ENCODE results near the gene LRP6.
"Not testable (repeated sequence)": the region's sequence is repeated elsewhere in the genome, so short reads cannot be mapped to it uniquely, and the experiment has no call there.

LRP6 gene

DNA sequence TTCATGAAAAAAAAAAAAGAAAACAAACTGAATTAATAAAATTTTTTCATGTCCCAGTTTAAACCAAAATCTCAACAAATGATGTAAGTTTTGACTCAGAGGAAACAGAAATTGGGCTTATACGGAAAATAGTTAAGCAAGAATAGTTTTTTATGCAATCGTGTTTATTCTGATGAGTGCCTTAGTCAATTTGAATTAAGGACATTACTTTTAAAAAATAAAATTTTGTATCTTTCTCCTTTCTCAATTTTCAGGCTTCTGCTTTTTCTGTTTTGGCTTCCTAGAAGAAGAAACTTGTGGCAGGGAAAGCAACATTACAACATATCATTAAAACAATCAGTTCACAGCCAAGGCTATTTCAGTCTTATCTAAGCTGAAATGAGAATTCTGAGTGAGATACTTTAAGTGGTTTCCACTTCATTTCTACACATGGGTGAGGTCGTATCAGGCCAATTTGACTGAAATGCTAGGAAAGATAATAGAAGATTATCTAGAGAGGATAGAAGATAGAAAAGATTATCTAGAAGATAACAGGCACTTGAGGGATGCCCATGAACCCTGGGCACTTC is 143.7 kb downstream of the LRP6 start:
- TF ChIP-seq, protein P1, sequence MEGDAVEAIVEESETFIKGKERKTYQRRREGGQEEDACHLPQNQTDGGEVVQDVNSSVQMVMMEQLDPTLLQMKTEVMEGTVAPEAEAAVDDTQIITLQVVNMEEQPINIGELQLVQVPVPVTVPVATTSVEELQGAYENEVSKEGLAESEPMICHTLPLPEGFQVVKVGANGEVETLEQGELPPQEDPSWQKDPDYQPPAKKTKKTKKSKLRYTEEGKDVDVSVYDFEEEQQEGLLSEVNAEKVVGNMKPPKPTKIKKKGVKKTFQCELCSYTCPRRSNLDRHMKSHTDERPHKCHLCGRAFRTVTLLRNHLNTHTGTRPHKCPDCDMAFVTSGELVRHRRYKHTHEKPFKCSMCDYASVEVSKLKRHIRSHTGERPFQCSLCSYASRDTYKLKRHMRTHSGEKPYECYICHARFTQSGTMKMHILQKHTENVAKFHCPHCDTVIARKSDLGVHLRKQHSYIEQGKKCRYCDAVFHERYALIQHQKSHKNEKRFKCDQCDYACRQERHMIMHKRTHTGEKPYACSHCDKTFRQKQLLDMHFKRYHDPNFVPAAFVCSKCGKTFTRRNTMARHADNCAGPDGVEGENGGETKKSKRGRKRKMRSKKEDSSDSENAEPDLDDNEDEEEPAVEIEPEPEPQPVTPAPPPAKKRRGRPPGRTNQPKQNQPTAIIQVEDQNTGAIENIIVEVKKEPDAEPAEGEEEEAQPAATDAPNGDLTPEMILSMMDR (IDR thresholded peaks at IDR 0.05), result no peak
- no peak for TF ChIP-seq ZFX (IDR thresholded peaks at IDR 0.05; ENCODE audit: borderline replicate concordance)

DNA sequence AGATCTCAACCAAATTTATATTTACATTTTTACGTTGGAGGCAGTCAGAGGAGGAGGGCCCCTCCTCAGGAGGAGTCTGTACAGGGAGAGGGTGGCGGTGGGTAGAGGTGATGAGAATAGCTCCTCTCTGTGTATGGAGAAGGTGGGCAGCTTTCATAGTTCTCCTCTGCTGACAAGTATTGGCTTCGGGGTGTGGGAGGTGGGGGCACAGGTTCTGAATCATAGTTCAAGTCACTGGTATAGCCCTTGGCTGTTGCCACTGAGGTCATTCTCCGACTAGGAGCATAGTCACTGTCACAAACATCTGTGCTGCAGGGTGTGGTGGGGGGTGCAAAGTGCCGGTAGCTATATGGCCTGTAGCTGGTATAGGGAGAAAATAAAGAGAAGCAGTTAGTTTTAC is 145.8 kb downstream of the LRP6 start:
- TF ChIP-seq, protein P1 (IDR thresholded peaks at IDR 0.05), result no peak
- no peak for TF ChIP-seq ZFX (IDR thresholded peaks at IDR 0.05; ENCODE audit: borderline replicate concordance)
- no peak overlapping the region for H3K27ac ChIP-seq

More for the DNA sequence above, 143.7 kb downstream of the LRP6 start:
- H3K27ac ChIP-seq, result no peak overlapping the region

DNA sequence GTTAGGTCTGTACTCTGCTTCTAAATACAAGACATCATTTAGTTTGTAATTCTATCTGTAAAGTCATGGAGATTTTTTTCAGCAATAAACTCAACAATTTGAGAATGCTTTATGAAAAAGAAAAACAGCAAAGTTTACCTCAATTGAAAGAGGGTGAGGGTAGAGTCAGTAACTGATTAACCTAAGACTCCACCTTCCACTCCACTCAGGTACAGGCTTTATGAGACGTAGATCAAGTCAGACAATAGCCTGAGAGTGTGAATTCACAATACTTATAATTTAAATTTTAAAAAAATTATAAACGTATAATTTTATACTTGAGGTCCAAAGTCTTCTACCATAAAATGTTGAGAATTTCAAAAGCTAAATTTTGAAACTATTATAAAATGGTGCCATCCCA is 150.2 kb downstream of the LRP6 start:
- no peak overlapping the region for H3K27ac ChIP-seq
- no peak for TF ChIP-seq ZFX (IDR thresholded peaks at IDR 0.05; ENCODE audit: borderline replicate concordance)
- TF ChIP-seq, protein P1 (IDR thresholded peaks at IDR 0.05), result no peak

DNA sequence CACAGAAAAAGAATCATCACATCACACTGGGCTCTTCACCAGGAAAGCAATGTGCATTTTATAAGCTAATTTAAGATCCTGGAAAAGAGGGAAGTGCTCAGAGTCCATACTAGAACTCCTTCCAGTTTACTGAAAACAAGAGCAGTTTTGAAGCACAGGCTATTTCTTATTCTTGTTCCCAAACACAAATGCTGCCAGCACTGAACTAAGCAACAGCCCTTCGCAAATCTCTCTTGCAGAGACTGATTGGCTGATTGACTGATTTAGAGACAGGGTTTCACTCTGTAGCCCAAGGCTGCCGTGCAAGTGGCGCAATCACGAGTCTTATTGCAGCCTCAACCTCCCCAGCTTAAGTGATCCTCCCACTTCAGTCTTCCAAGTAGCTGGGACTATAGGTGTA is 151.3 kb downstream of the LRP6 start:
- TF ChIP-seq, protein P1 (IDR thresholded peaks at IDR 0.05), result no peak
- no peak for TF ChIP-seq ZFX (IDR thresholded peaks at IDR 0.05; ENCODE audit: borderline replicate concordance)
- no peak overlapping the region for H3K27ac ChIP-seq

DNA sequence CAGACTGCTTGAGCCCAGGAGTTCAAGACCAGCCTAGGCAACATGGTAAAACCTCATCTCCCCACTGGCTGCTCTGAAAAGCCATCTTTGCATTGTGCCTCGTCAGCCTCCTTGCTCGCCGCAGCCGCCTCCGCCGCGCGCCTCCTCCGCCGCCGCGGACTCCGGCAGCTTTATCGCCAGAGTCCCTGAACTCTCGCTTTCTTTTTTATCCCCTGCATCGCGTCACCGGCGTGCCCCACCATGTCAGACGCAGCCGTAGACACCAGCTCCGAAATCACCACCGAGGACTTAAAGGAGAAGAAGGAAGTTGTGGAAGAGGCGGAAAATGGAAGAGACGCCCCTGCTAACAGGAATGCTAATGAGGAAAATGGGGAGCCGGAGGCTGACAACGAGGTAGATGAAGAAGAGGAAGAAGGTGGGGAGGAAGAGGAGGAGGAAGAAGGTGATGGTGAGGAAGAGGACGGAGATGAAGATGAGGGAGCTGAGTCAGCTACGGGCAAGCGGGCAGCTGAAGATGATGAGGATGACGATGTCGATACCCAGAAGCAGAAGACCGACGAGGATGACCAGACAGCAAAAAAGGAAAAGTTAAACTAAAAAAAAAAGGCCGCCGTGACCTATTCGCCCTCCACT is 155.8 kb downstream of the LRP6 start:
- not testable (repeated sequence) for H3K27ac ChIP-seq

DNA sequence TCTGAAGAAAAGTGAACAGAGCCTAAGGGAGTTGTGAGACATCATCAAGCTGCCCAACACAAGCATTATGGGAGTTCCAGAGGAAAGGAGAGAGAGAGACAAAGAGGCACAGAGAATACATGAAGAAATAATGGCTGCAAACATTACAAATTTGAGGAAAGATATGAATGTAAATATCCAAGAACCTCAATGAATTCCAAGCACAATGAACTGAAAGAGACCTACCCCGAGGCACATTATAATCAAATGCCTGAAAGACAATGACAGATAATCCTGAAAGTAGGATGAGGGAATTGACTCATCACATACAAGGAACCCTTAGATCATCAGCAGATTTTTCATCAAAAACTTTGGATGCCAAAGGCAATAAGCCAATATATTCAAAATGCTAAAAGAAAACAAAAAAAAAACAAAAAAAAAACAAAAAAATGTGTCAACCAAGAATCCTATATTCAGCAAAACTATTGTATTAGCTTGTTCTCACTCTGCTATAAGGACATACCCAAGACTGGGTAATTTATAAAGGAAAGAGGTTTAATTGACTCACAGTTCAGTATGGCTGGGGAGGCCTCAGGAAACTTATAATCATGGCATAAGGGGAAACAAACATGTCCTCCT is 158.3 kb downstream of the LRP6 start:
- no peak overlapping the region for H3K27ac ChIP-seq
- no peak for TF ChIP-seq ZFX (IDR thresholded peaks at IDR 0.05; ENCODE audit: borderline replicate concordance)
- TF ChIP-seq, protein P1 (IDR thresholded peaks at IDR 0.05), result no peak

DNA sequence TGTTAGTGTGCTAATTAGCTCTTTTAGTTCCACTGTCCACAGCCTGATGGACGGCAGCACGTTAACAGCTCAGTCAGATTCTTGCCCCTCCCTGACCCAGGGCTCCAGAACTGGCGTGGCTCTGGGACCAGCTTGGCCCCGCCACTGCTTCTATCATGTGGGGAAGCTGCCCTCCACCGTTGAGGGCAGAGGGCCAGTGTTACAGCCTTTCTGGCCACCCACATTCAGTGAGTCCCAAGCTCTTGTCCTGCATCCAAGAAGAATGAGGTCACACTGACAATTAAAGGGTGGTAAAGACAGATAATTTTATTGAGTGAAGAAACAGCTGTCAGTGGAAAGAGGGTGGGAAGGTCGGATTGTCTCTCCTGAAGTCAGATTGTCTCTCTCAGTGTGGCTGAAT is 159.2 kb downstream of the LRP6 start:
- H3K27ac ChIP-seq, result no peak overlapping the region
- TF ChIP-seq, protein P1 (IDR thresholded peaks at IDR 0.05), result no peak
- TF ChIP-seq ZFX (IDR thresholded peaks at IDR 0.05; ENCODE audit: borderline replicate concordance), result no peak
